ENCODE measurements around the gene PROSER2.

- no peak for TF ChIP-seq SAFB2 (IDR thresholded peaks at IDR 0.05; ENCODE audit: borderline replicate concordance, low read depth, low read length, severe bottlenecking)
- no peak for TF ChIP-seq ZNF224 (CRISPR knock-in tag; IDR thresholded peaks at IDR 0.05)
- TF ChIP-seq EZH2 (IDR thresholded peaks at IDR 0.05; ENCODE audit: borderline replicate concordance, low read depth, low read length): no peak
- no peak for TF ChIP-seq THAP12 (CRISPR knock-in tag; IDR thresholded peaks at IDR 0.05)
- no peak for TF ChIP-seq NFIC (IDR thresholded peaks at IDR 0.05)
- no peak for TF ChIP-seq CTCF (IDR thresholded peaks at IDR 0.05 in 2 of 3, conservative IDR thresholded peaks at IDR 0.05 in 1 of 3; ENCODE audit: insufficient read depth in 2 of 3, low read depth in 1 of 3, low read length in 3 of 3)
- TF ChIP-seq LARP7 (IDR thresholded peaks at IDR 0.05): no peak
- TF ChIP-seq ZNF140 (CRISPR knock-in tag; IDR thresholded peaks at IDR 0.05): no peak
- TF ChIP-seq TCF7L2 (IDR thresholded peaks at IDR 0.05; ENCODE audit: low read depth, low read length): no peak
- no peak for TF ChIP-seq HCFC1 (IDR thresholded peaks at IDR 0.05; ENCODE audit: low read depth, low read length)
Observed at GRCh38 chr10:11783558-11783865, 39.6 kb upstream of the PROSER2 start.
